HCT116 (cell line): ENCODE measurements around the gene PDGFD. TPM values are rescaled to one million over a fixed set of nuclear protein-coding genes. Genes with fewer than 3 reads are reported as not detected.

Experiments used
- ATAC-seq: fragments of 200-7000 bp; cut with Tn5 transposase; 2 replicates; pipeline ENCODE4 v1.9.1; 2020; ENCODE audit warnings: mild to moderate bottlenecking, moderate library complexity
- BruUV-seq: library from RNA; stranded (reverse); fragments of 400-500 nt; replicated peaks from 2 replicates; lab custom pipeline; 2021; lab: Mats Ljungman, UMichigan
- CTCF ChIA-PET: fragments of 300-600 bp; sonication (Branson Sonifier 250); formaldehyde crosslinking; loops from one replicate; lab custom pipeline; 2021; ENCODE audit warnings: antibody characterized with exemption; lab: Charles Lee
- POLR2A ChIA-PET: fragments of 300-600, 350-600 bp; sonication (Branson Sonifier 250); formaldehyde crosslinking; loops from one replicate; lab custom pipeline; 2021; ENCODE audit warnings: antibody characterized with exemption; lab: Charles Lee
- RAD21 ChIA-PET, 2 experiments: fragments of 300-600 bp; sonication (Branson Sonifier 250); formaldehyde crosslinking; loops; one replicate each; lab custom pipeline; 2023; ENCODE audit warnings: low total read pairs in 2 of 2; ENCODE audit not compliant: uncharacterized antibody in 2 of 2, unreplicated experiment in 2 of 2, low non-redundant PET in 1 of 2; lab: Charles Lee
- DNase-seq: peaks from one replicate; pipeline ENCODE4 v3.0.0-alpha.2; 2010; ENCODE audit warnings: low read depth, low spot score
- H2AFZ ChIP-seq: fragments of 200-600 bp; shearing (Covaris generic), sonication (generic); 2 replicates; pipeline ENCODE4 v1.6.1; 2017; ENCODE audit warnings: low read depth, mixed run types, mixed read lengths, antibody characterized with exemption, low read length; ENCODE audit not compliant: poor library complexity, severe bottlenecking
- H3K27ac ChIP-seq: 2 replicates; pipeline ENCODE4 v1.5.1; 2012; ENCODE audit warnings: low read depth, low read length
- H3K27me3 ChIP-seq: fragments of 200-600 bp; sonication (generic); 2 replicates; pipeline ENCODE4 v1.6.1; 2016; ENCODE audit warnings: mixed run types, low read length, mixed read lengths; ENCODE audit not compliant: insufficient read depth
- H3K36me3 ChIP-seq, 2 experiments: fragments of 200-500 bp in 1 of 2; fragments of 200-600 bp in 1 of 2; sonication (Bioruptor generic) in 1 of 2; sonication (generic) in 1 of 2; 2 replicates each; pipeline versions ENCODE4 v1.5.1 to v1.6.1; 2014 to 2016; ENCODE audit warnings: low read length in 2 of 2, inconsistent platforms in 1 of 2, mixed read lengths in 1 of 2, mixed run types in 1 of 2; ENCODE audit not compliant: insufficient read depth in 2 of 2, control insufficient read depth in 1 of 2
- H3K4me1 ChIP-seq, 2 experiments: fragments of 200-600 bp in 1 of 2; sonication (generic) in 1 of 2; 2 replicates each; pipeline versions ENCODE4 v1.5.1 to v1.6.1; 2012 to 2017; ENCODE audit warnings: low read length in 2 of 2, inconsistent platforms in 1 of 2, mild to moderate bottlenecking in 1 of 2, mixed read lengths in 1 of 2, mixed run types in 1 of 2, moderate library complexity in 1 of 2; ENCODE audit not compliant: insufficient read depth in 2 of 2, control insufficient read depth in 1 of 2
- H3K4me2 ChIP-seq: fragments of 200-600 bp; sonication (generic); 2 replicates; pipeline ENCODE4 v1.6.1; 2017; ENCODE audit warnings: mixed run types, low read length, mixed read lengths
- H3K4me3 ChIP-seq, 2 experiments: fragments of 200-600 bp in 1 of 2; sonication (generic) in 1 of 2; replicated peaks in 1 of 2; 2 replicates each; pipeline ENCODE4 v1.5.1; 2011 to 2016; ENCODE audit warnings: low read length in 2 of 2, control low read depth in 1 of 2, low read depth in 1 of 2, mild to moderate bottlenecking in 1 of 2, mixed read lengths in 1 of 2, mixed run types in 1 of 2
- H3K79me2 ChIP-seq: fragments of 200-600 bp; sonication (generic); 2 replicates; pipeline ENCODE4 v1.6.1; 2017; ENCODE audit warnings: mild to moderate bottlenecking, mixed run types, low read length, moderate library complexity, mixed read lengths; ENCODE audit not compliant: insufficient read depth
- H3K9ac ChIP-seq: fragments of 200-600 bp; sonication (generic); 2 replicates; pipeline ENCODE4 v1.6.1; 2016; ENCODE audit warnings: low read length, mixed read lengths
- H3K9me2 ChIP-seq: fragments of 200-600 bp; sonication (generic), shearing (Covaris generic); 2 replicates; pipeline ENCODE4 v1.6.1; 2017; ENCODE audit warnings: mixed run types, mild to moderate bottlenecking, moderate library complexity; ENCODE audit not compliant: insufficient read depth
- H3K9me3 ChIP-seq, 2 experiments: fragments of 200-500 bp in 1 of 2; fragments of 200-600 bp in 1 of 2; sonication (Bioruptor generic) in 1 of 2; sonication (generic) in 1 of 2; 2 replicates each; pipeline ENCODE4 v1.6.1; 2014 to 2017; ENCODE audit warnings: low read length in 2 of 2, mixed read lengths in 2 of 2, inconsistent platforms in 1 of 2, low read depth in 1 of 2, mild to moderate bottlenecking in 1 of 2, mixed run types in 1 of 2, moderate library complexity in 1 of 2; ENCODE audit not compliant: control insufficient read depth in 1 of 2, insufficient read depth in 1 of 2
- H4K20me1 ChIP-seq: fragments of 200-600 bp; sonication (generic), shearing (Covaris generic); 2 replicates; pipeline ENCODE4 v1.6.1; 2017; ENCODE audit warnings: mixed run types, mild to moderate bottlenecking, moderate library complexity; ENCODE audit not compliant: insufficient read depth
- CBX3 ChIP-seq: IDR thresholded peaks from 2 replicates; pipeline ENCODE4 v1.6.1; 2012; ENCODE audit warnings: low read depth
- ELF1 ChIP-seq: IDR thresholded peaks from 2 replicates; pipeline ENCODE4 v1.6.1; 2012; ENCODE audit warnings: low read depth, borderline replicate concordance
- EZH2 ChIP-seq: fragments of 200-600 bp; sonication (generic); IDR thresholded peaks from 2 replicates; pipeline ENCODE4 v1.6.1; 2017; ENCODE audit warnings: antibody characterized with exemption, mixed run types
- JUND ChIP-seq: IDR thresholded peaks from 2 replicates; pipeline ENCODE4 v1.6.1; 2012
- POLR2A ChIP-seq: IDR thresholded peaks from 2 replicates; pipeline ENCODE4 v1.7.0; 2011; ENCODE audit warnings: borderline replicate concordance; ENCODE audit not compliant: insufficient read depth, insufficient read length; ENCODE audit errors: extremely low read depth
- RAD21 ChIP-seq: IDR thresholded peaks from 2 replicates; pipeline ENCODE4 v1.6.1; 2012; ENCODE audit warnings: low read depth, mild to moderate bottlenecking
- SIN3A ChIP-seq: IDR thresholded peaks from 2 replicates; pipeline ENCODE4 v1.6.1; 2012; ENCODE audit warnings: low read depth
- SRF ChIP-seq: IDR thresholded peaks from 2 replicates; pipeline ENCODE4 v1.6.1; 2012; ENCODE audit warnings: low read depth
- ZFX ChIP-seq: fragments of 450-650 bp; IDR thresholded peaks from 2 replicates; pipeline ENCODE4 v1.6.1; 2017
- intact Hi-C: fragments of 100-400 bp; cut with micrococcal nuclease; formaldehyde crosslinking; loops from 2 replicates; pipeline ENCODE4 v1.10.0; 2022
- total RNA-seq: library from RNA; stranded (reverse); gene quantifications from one replicate; pipeline ENCODE4 v1.2.1, GENCODE V29; 2021; ENCODE audit not compliant: unreplicated experiment
- TF ChIP-seq, protein P1 (sequence below), 3 experiments: fragments of 200-600 bp in 1 of 3; sonication (generic) in 1 of 3; IDR thresholded peaks in 2 of 3; conservative IDR thresholded peaks in 1 of 3; 2 replicates each; pipeline ENCODE4 v1.5.1; 2012 to 2017; ENCODE audit warnings: low read depth in 2 of 3, low read length in 2 of 3, antibody characterized with exemption in 1 of 3, borderline replicate concordance in 1 of 3, control low read depth in 1 of 3, mild to moderate bottlenecking in 1 of 3, mixed read lengths in 1 of 3, mixed run types in 1 of 3, moderate library complexity in 1 of 3; ENCODE audit not compliant: insufficient read depth in 1 of 3
- TF ChIP-seq, protein P2 (sequence below): IDR thresholded peaks from 2 replicates; pipeline ENCODE4 v1.6.1; 2012
- TF ChIP-seq, protein P3 (sequence below): IDR thresholded peaks from 2 replicates; pipeline ENCODE4 v1.6.1; 2012; ENCODE audit warnings: low read depth

PDGFD gene
- total RNA-seq, 1 experiment from 2014 or later = 0.34 TPM

DNA sequence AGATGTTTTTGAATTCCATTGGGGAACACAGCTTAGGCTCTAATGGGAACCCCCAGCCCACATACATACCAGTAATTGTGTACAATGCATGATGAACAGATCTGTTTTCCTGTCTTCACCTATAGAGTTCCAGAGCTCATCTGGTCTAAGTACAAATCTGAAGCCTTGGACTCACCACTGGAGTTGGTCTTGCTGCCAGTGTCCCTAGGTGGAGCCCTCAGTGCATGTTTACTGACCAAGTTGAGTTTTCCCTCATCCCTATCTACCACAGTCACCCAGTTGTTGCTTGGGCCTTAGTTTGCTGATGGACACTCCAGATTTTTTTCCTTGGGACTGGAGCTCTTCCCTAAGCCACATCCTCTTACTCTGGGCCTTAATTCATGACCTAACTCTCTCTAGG, 286.7 kb downstream of the PDGFD start:
- RAD21 ChIA-PET = interaction anchor here in 1 of 2 experiments (0.6 kb wide), 1 partner anchor 26 kb away, joined by 3 read pairs; no protein-coding TSS in a partner anchor
- Histone ChIP-seq H3K9me3 (no peaks in the 10 kb centered on the region), H3K27me3 (no peaks in the 10 kb centered on the region), H3K4me1 (no peaks in the 10 kb centered on the region), H3K9me2 (no peaks in the 10 kb centered on the region; the same call in 1 of the 2 replicates), H2AFZ (no peak overlapping the region), H3K4me3 (no peak overlapping the region), H3K9ac (no peak overlapping the region), H3K4me2 (no peak overlapping the region), H3K36me3 (no peaks in the 10 kb centered on the region), H3K27ac (no peak overlapping the region), H3K79me2 (no peaks in the 10 kb centered on the region), H4K20me1 (no peaks in the 10 kb centered on the region)
- no TSS peak for BruUV-seq
- peak; percentile 23; the same call in 1 of the 2 replicates for TF ChIP-seq RAD21
- TF ChIP-seq, protein P1, sequence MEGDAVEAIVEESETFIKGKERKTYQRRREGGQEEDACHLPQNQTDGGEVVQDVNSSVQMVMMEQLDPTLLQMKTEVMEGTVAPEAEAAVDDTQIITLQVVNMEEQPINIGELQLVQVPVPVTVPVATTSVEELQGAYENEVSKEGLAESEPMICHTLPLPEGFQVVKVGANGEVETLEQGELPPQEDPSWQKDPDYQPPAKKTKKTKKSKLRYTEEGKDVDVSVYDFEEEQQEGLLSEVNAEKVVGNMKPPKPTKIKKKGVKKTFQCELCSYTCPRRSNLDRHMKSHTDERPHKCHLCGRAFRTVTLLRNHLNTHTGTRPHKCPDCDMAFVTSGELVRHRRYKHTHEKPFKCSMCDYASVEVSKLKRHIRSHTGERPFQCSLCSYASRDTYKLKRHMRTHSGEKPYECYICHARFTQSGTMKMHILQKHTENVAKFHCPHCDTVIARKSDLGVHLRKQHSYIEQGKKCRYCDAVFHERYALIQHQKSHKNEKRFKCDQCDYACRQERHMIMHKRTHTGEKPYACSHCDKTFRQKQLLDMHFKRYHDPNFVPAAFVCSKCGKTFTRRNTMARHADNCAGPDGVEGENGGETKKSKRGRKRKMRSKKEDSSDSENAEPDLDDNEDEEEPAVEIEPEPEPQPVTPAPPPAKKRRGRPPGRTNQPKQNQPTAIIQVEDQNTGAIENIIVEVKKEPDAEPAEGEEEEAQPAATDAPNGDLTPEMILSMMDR (IDR thresholded peaks at IDR 0.05 in 2 of 3, conservative IDR thresholded peaks at IDR 0.05 in 1 of 3; ENCODE audit: borderline replicate concordance in 1 of 3, insufficient read depth in 1 of 3, low read depth in 2 of 3, low read length in 2 of 3) = no peak
- POLR2A ChIA-PET = no interaction called here
- intact Hi-C loops = no loop called here
- ATAC-seq (no peak), DNase-seq (no peak)
- CTCF ChIA-PET = no interaction called here

- POLR2A ChIA-PET = no interaction called here
- no peaks in the 10 kb centered on the region for H3K36me3 ChIP-seq
- no peaks in the 10 kb centered on the region for H3K27me3 ChIP-seq
- no peak for DNase-seq
- RAD21 ChIA-PET = no interaction called here
- H3K9ac ChIP-seq = no peak overlapping the region
- BruUV-seq = no TSS peak
- intact Hi-C loops = no loop called here
- H3K79me2 ChIP-seq = no peaks in the 10 kb centered on the region
- H3K27ac ChIP-seq = no peak overlapping the region
- ATAC-seq = no peak
- H2AFZ ChIP-seq = no peak overlapping the region
- H3K9me3 ChIP-seq = no peaks in the 10 kb centered on the region
- H4K20me1 ChIP-seq = no peaks in the 10 kb centered on the region
- no peak overlapping the region for H3K4me3 ChIP-seq
- CTCF ChIA-PET = no interaction called here
- H3K4me2 ChIP-seq = no peak overlapping the region
- no peaks in the 10 kb centered on the region; the same call in 1 of the 2 replicates for H3K9me2 ChIP-seq
- no peaks in the 10 kb centered on the region for H3K4me1 ChIP-seq
- no peak for TF ChIP-seq JUND
- no peak for TF ChIP-seq ZFX
- TF ChIP-seq, protein P2, sequence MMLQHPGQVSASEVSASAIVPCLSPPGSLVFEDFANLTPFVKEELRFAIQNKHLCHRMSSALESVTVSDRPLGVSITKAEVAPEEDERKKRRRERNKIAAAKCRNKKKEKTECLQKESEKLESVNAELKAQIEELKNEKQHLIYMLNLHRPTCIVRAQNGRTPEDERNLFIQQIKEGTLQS = no peak
- no peak for TF ChIP-seq ELF1
- TF ChIP-seq SRF = no peak
- TF ChIP-seq EZH2 = no peak
- TF ChIP-seq SIN3A = no peak
- TF ChIP-seq, protein P1 (IDR thresholded peaks at IDR 0.05 in 2 of 3, conservative IDR thresholded peaks at IDR 0.05 in 1 of 3; ENCODE audit: borderline replicate concordance in 1 of 3, insufficient read depth in 1 of 3, low read depth in 2 of 3, low read length in 2 of 3) = no peak
- TF ChIP-seq POLR2A = no peak
- TF ChIP-seq, protein P3, sequence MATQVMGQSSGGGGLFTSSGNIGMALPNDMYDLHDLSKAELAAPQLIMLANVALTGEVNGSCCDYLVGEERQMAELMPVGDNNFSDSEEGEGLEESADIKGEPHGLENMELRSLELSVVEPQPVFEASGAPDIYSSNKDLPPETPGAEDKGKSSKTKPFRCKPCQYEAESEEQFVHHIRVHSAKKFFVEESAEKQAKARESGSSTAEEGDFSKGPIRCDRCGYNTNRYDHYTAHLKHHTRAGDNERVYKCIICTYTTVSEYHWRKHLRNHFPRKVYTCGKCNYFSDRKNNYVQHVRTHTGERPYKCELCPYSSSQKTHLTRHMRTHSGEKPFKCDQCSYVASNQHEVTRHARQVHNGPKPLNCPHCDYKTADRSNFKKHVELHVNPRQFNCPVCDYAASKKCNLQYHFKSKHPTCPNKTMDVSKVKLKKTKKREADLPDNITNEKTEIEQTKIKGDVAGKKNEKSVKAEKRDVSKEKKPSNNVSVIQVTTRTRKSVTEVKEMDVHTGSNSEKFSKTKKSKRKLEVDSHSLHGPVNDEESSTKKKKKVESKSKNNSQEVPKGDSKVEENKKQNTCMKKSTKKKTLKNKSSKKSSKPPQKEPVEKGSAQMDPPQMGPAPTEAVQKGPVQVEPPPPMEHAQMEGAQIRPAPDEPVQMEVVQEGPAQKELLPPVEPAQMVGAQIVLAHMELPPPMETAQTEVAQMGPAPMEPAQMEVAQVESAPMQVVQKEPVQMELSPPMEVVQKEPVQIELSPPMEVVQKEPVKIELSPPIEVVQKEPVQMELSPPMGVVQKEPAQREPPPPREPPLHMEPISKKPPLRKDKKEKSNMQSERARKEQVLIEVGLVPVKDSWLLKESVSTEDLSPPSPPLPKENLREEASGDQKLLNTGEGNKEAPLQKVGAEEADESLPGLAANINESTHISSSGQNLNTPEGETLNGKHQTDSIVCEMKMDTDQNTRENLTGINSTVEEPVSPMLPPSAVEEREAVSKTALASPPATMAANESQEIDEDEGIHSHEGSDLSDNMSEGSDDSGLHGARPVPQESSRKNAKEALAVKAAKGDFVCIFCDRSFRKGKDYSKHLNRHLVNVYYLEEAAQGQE = no peak
- TF ChIP-seq CBX3 = no peak
Observed at GRCh38 chr11:103875855-103876510, 288.0 kb downstream of the PDGFD start.
